GM18526 (cell line): ENCODE data around the gene NEK3.

ENCODE experiments used
- POLR2A ChIP-seq: IDR thresholded peaks from 3 replicates; pipeline ENCODE4 v1.6.1; 2011; ENCODE audit not compliant: insufficient read length; ENCODE audit errors: extremely low read depth

Gene NEK3

GRCh38 chr13:52109116-52109670, 50.2 kb downstream of the NEK3 start:
- TF ChIP-seq POLR2A: no peak

DNA sequence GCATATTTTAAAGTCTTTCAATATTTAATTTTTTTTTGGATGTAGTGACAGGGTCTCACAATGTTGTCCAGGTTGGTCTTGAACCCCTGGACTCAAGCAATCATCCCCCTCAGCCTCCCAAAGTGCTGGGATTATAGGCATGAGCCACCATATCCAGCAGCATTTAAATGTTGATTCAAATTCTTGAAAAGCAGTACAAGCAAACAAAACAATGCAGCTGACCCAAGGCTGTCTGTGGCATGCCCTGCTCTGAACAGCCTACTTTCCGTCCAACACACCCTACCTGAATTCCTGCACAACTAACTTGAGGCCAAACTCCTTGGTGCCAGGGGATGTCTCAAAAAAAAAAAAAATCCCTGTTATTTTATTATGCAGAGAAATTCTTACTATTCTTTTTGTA, 53.6 kb downstream of the NEK3 start:
- no peak for TF ChIP-seq POLR2A

DNA sequence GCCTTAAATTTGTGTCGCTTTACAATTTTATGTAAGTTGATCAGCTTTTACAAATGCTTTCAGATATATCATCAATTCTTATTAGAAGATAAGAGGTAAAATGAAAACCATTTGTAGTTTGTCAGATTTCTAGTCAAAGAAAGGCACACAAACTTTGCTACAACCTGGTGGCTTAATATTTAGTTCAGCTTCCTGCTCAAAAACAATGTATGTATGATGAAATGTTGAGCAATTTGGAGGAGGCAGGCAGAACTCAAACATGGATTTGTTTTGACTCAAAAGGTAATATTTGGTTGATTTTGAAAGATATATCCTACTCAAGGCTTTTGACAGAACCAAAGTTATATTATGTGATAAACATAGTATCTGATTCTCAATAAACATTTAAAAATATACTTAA, 54.8 kb downstream of the NEK3 start:
- TF ChIP-seq POLR2A: no peak

- TF ChIP-seq POLR2A: no peak
Observed at GRCh38 chr13:52103386-52103785, 56.0 kb downstream of the NEK3 start.

GRCh38 chr13:52097197-52097596, 62.2 kb downstream of the NEK3 start:
- no peak for TF ChIP-seq POLR2A

GRCh38 chr13:52096748-52097147, 62.6 kb downstream of the NEK3 start:
- no peak for TF ChIP-seq POLR2A

DNA sequence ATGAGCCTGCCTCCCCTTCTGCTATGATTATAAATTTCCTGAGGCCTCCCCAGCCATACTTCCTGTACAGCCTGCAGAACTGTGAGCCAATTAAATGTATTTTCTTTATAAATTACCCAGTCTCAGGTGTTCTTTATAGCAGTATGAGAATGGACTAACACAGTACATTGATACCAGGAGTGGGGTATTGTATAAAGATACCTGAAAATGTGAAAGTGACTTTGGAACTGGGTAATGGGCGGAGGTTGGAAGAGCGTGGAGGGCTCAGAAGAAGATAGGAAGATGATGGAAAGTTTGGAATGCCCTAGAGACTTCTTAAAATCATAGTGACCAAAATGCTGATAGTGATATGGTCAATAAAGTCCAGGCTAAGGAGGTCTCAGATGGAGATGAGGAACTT, 63.3 kb downstream of the NEK3 start:
- no peak for TF ChIP-seq POLR2A

DNA sequence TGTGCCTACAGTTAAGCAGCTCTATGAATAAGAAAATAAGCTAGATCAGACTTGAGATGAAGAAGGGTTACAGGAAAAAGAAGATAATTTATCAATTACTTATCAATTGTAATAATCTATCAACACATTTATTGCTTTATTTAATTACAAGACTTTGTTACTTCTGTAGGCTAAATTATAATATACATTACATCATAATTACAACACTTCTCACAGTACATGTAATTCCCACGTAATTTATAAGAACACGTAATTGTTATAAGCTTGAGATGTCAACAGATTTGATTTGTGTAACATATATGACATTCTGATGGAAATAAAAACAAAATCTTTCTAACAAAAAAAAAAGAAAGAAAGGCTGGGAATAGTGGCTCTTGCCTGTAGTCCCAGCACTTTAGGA, 67.3 kb downstream of the NEK3 start:
- no peak for TF ChIP-seq POLR2A

DNA sequence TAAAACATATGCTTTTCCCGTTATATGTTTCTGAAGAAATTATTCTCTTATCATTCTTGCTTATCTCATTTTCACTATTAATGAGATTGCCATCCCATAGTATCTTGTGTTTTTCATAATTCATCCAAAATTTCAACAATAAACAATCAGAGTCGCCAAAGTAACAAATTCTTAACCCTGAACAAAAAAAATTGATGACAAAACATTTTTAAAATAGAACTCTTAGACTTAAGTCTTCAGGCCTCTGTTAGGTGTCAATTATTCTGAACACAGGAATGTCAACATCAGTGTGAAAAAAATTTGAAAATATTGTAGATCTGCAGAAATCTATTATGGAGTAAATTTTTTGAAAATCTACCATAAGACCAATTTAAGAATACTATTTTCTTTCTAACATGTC, 67.9 kb downstream of the NEK3 start:
- TF ChIP-seq POLR2A: no peak

- TF ChIP-seq POLR2A: no peak
Observed at GRCh38 chr13:52085421-52085820, 74.0 kb downstream of the NEK3 start.
